Measurements from ENCODE around the gene CLEC2A. TPM values are rescaled to one million over a fixed set of nuclear protein-coding genes. Genes with fewer than 3 reads are reported as not detected.
A peak's percentile ranks its signal among the peaks of the same experiment; 100 is the strongest.

The CLEC2A gene
- total and polyA plus RNA-seq, 2 donors from 2014 or later: not detected

- FAIRE-seq (no peak), DNase-seq (no peak)
- no peak overlapping the region for H3K9ac ChIP-seq (ENCODE audit: low read length in 3 of 3)
- intact Hi-C loops (cut with DNase I): no loop called here
- H3K27ac ChIP-seq (ENCODE audit: low read depth in 2 of 2, low read length in 2 of 2): no peak overlapping the region
- no peaks in the 10 kb centered on the region for H3K9me3 ChIP-seq (ENCODE audit: control insufficient read depth in 2 of 3, insufficient read depth in 1 of 3, low read length in 3 of 3)
- H3K27me3 ChIP-seq (ENCODE audit: control insufficient read depth, insufficient read depth, low read length): no peaks in the 10 kb centered on the region
- no peaks in the 10 kb centered on the region for H3K36me3 ChIP-seq (ENCODE audit: control insufficient read depth in 2 of 3, insufficient read depth in 3 of 3, low read length in 3 of 3)
- no peaks in the 10 kb centered on the region for H3K4me1 ChIP-seq (ENCODE audit: control insufficient read depth in 2 of 3, insufficient read depth in 2 of 3, low read depth in 1 of 3, low read length in 3 of 3)
- no peak for TF ChIP-seq CTCF (IDR thresholded peaks at IDR 0.05; ENCODE audit: borderline replicate concordance, extremely low read depth, insufficient read depth)
- no peak overlapping the region for H3K4me3 ChIP-seq (ENCODE audit: low read length in 3 of 3)
Observed at GRCh38 chr12:9872742-9873141, 59.4 kb downstream of the CLEC2A start.

- no peak overlapping the region for H3K4me3 ChIP-seq (ENCODE audit: low read length in 3 of 3)
- H3K4me1 ChIP-seq (ENCODE audit: control insufficient read depth in 2 of 3, insufficient read depth in 2 of 3, low read depth in 1 of 3, low read length in 3 of 3): no peaks in the 10 kb centered on the region
- no peak for FAIRE-seq
- H3K36me3 ChIP-seq (ENCODE audit: control insufficient read depth in 2 of 3, insufficient read depth in 3 of 3, low read length in 3 of 3): no peaks in the 10 kb centered on the region
- H3K27me3 ChIP-seq (ENCODE audit: control insufficient read depth, insufficient read depth, low read length): no peaks in the 10 kb centered on the region
- DNase-seq: no peak
- no peak overlapping the region for H3K9ac ChIP-seq (ENCODE audit: low read length in 3 of 3)
- no peak for TF ChIP-seq CTCF (IDR thresholded peaks at IDR 0.05; ENCODE audit: borderline replicate concordance, extremely low read depth, insufficient read depth)
- intact Hi-C loops (cut with DNase I): no loop called here
- no peak overlapping the region for H3K27ac ChIP-seq (ENCODE audit: low read depth in 2 of 2, low read length in 2 of 2)
- no peaks in the 10 kb centered on the region for H3K9me3 ChIP-seq (ENCODE audit: control insufficient read depth in 2 of 3, insufficient read depth in 1 of 3, low read length in 3 of 3)
Observed at GRCh38 chr12:9872162-9872561, 60.0 kb downstream of the CLEC2A start.

GRCh38 chr12:9870286-9870866 is 61.8 kb downstream of the CLEC2A start:
- FAIRE-seq (no peak), DNase-seq (no peak)
- intact Hi-C loops (cut with DNase I): no loop called here
- Histone ChIP-seq H3K27ac (ENCODE audit: low read depth in 2 of 2, low read length in 2 of 2) (peak overlapping the region; percentile 29 to 84), H3K4me1 (ENCODE audit: control insufficient read depth in 2 of 3, insufficient read depth in 2 of 3, low read depth in 1 of 3, low read length in 3 of 3) (no peaks in the 10 kb centered on the region), H3K9me3 (ENCODE audit: control insufficient read depth in 2 of 3, insufficient read depth in 1 of 3, low read length in 3 of 3) (no peaks in the 10 kb centered on the region), H3K4me3 (ENCODE audit: low read length in 3 of 3) (peak overlapping the region in 2 of 3 donors; percentile 38 to 69), H3K36me3 (ENCODE audit: control insufficient read depth in 2 of 3, insufficient read depth in 3 of 3, low read length in 3 of 3) (no peaks in the 10 kb centered on the region), H3K9ac (ENCODE audit: low read length in 3 of 3) (no peak overlapping the region), H3K27me3 (ENCODE audit: control insufficient read depth, insufficient read depth, low read length) (no peaks in the 10 kb centered on the region)
- TF ChIP-seq CTCF (IDR thresholded peaks at IDR 0.05; ENCODE audit: borderline replicate concordance, extremely low read depth, insufficient read depth): no peak

Data from kidney (tissue), 14 donors.